ENCODE results near the gene AOX1.

AOX1 gene

DNA sequence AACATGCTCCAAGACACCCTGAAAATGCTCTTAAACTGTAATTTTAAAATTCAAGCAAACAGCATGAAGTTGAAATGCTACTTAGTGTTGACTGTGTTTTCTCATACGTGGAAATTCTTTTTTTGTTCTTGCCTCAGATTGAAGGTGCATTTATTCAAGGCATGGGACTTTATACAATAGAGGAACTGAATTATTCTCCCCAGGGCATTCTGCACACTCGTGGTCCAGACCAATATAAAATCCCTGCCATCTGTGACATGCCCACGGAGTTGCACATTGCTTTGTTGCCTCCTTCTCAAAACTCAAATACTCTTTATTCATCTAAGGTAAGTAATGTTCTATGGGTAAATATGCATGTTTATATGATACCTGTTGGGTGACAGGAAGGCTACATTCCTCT lies 82.7 kb downstream of the AOX1 start:
- POLR2A ChIA-PET (ENCODE audit: low non-redundant PET) = no interaction called here
- CTCF ChIA-PET = no interaction called here
- no peak overlapping the region for H3K27ac ChIP-seq
- DNase-seq (ENCODE audit: low spot score) = no peak
- TF ChIP-seq, protein P1, sequence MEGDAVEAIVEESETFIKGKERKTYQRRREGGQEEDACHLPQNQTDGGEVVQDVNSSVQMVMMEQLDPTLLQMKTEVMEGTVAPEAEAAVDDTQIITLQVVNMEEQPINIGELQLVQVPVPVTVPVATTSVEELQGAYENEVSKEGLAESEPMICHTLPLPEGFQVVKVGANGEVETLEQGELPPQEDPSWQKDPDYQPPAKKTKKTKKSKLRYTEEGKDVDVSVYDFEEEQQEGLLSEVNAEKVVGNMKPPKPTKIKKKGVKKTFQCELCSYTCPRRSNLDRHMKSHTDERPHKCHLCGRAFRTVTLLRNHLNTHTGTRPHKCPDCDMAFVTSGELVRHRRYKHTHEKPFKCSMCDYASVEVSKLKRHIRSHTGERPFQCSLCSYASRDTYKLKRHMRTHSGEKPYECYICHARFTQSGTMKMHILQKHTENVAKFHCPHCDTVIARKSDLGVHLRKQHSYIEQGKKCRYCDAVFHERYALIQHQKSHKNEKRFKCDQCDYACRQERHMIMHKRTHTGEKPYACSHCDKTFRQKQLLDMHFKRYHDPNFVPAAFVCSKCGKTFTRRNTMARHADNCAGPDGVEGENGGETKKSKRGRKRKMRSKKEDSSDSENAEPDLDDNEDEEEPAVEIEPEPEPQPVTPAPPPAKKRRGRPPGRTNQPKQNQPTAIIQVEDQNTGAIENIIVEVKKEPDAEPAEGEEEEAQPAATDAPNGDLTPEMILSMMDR (conservative IDR thresholded peaks at IDR 0.05; ENCODE audit: low read depth) = no peak

DNA sequence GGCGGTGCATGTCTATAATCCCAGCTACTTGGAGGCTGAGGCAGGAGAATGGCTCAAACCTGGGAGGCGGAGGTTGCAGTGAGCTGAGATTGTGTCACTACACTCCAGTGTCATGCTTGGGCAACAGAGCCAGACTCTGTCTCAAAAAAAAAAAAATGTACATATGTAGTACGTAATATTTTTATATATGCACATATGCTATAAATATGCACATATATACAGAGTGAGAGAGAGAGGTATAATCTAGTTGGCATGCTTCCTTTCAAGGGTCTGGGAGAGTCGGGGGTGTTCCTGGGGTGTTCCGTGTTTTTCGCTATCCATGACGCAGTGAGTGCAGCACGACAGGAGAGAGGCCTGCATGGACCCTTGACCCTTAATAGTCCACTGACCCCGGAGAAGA lies 83.5 kb downstream of the AOX1 start:
- TF ChIP-seq, protein P1 (conservative IDR thresholded peaks at IDR 0.05; ENCODE audit: low read depth) = no peak
- no peak overlapping the region for H3K27ac ChIP-seq
- no peak for DNase-seq (ENCODE audit: low spot score)
- CTCF ChIA-PET = no interaction called here
- POLR2A ChIA-PET (ENCODE audit: low non-redundant PET) = no interaction called here

DNA sequence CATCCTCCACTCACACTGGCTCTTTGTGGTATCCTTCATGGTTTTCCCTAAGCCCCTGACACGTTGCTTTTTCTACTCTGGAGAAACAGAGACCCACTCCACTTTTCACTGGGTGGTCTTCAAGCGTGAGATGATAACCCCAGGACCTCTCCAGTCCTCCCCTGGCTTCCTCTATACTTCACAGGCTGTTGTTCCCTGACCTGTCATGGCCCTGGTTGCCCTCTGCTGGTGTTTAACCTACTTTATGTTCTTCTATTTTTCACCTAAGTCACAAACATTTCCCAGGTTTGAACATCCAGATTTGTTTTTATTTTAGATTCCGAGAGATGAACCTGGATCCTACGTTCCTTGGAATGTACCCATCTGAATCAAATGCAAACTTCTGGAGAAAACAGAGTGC lies 84.5 kb downstream of the AOX1 start:
- ChIA-PET CTCF (interaction anchor here (1.1 kb wide), 1 partner anchor 33 kb away, joined by 3 read pairs; no protein-coding TSS in a partner anchor), POLR2A (ENCODE audit: low non-redundant PET) (no interaction called here)
- TF ChIP-seq, protein P1 (conservative IDR thresholded peaks at IDR 0.05; ENCODE audit: low read depth) = no peak
- DNase-seq (ENCODE audit: low spot score) = no peak
- no peak overlapping the region for H3K27ac ChIP-seq

DNA sequence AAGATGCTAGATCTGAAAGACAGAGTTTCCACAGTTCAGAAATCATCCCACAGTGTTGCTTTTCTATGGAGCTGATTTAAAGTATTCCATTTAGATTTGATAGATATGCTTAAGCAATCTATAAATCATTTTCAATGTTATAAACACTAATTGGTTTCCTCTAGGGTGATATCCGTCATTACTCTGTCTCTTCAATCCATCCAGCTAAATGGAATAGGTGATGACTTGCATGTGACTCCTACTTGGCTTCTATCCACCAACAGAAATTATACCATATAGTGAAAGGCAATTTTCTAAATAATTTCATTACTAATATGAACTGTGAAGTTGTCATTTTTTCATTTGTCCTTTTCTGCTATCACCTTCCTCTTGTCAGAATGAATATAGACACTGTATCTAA lies 84.9 kb downstream of the AOX1 start:
- no peak overlapping the region for H3K27ac ChIP-seq
- no peak for DNase-seq (ENCODE audit: low spot score)
- TF ChIP-seq, protein P1 (conservative IDR thresholded peaks at IDR 0.05; ENCODE audit: low read depth) = no peak
- CTCF ChIA-PET = interaction anchor here (1.1 kb wide), 1 partner anchor 33 kb away, joined by 3 read pairs; no protein-coding TSS in a partner anchor
- POLR2A ChIA-PET (ENCODE audit: low non-redundant PET) = no interaction called here

DNA sequence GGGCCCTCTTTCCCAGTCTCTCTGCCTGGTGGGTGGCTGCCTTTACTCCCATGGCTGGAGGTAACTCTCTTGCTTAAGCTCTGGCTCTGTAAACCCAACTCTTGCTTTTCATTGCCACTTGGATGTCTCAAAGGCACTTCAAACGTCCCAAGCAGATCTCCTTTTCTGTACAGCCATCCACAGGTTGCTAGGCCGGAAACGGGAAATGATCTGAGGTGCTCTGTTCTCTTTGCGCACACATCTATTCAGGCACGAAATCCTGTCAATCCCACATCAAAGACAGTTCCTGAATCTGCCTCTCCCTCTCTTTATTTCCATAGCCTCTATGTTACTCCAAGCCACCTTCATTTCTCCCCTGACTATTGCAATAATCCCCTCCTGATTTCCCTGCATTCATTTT lies 87.4 kb downstream of the AOX1 start:
- ChIA-PET CTCF (interaction anchor here (1.3 kb wide), 1 partner anchor 16 kb away, joined by 3 read pairs; no protein-coding TSS in a partner anchor), POLR2A (ENCODE audit: low non-redundant PET) (no interaction called here)
- DNase-seq (ENCODE audit: low spot score) = no peak
- no peak overlapping the region for H3K27ac ChIP-seq
- TF ChIP-seq, protein P1 (conservative IDR thresholded peaks at IDR 0.05; ENCODE audit: low read depth) = no peak

DNA sequence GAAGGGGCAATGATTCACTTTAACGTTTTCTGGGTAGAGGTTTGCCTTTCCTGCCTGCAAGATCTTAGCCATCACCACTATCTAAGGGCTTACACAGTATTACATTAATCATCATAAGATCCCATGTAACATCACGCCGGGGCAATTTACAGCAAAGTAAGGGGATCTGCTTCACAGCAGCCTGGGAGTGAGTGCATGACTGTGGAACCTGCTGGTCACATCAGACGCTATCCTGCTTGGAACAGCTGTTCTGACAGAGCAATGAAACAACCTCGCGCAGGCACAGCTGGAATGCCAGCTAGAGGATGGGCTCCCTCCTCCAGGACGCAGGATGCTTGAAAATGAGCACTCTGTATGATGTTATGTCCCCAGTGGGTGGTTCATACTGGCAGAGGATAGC lies 89.0 kb downstream of the AOX1 start:
- POLR2A ChIA-PET (ENCODE audit: low non-redundant PET) = no interaction called here
- CTCF ChIA-PET = no interaction called here
- no peak overlapping the region for H3K27ac ChIP-seq
- DNase-seq (ENCODE audit: low spot score) = no peak
- TF ChIP-seq, protein P1 (conservative IDR thresholded peaks at IDR 0.05; ENCODE audit: low read depth) = no peak

DNA sequence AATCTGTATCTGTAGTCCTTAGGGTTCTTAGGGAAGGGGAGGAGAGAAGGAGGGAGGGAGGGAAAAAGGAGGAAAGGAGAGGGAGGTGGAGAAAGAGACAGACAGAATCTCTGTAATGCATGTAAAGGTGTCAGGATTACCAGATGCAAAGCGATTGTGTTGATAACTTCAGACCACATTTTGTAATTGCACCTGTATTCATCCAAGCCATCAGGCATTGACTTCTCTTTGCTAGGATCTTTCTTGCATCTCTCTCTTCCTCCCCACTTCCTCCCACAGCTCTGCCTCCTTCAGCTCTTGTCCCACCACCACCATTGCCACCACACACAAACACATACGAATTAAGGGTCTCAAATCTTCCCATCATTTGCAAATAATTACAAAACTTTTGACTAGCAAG lies 91.4 kb downstream of the AOX1 start:
- no peak for DNase-seq (ENCODE audit: low spot score)
- CTCF ChIA-PET = no interaction called here
- no peak overlapping the region for H3K27ac ChIP-seq
- TF ChIP-seq, protein P1 (conservative IDR thresholded peaks at IDR 0.05; ENCODE audit: low read depth) = no peak
- POLR2A ChIA-PET (ENCODE audit: low non-redundant PET) = no interaction called here
